Adrenal gland (tissue), 5 donors: ENCODE results near the gene NT5M.

ENCODE experiments used
- CTCF ChIP-seq, 6 experiments: fragments of 450-650 bp in 4 of 6; fragments of 200-600 bp in 2 of 6; sonication (generic) in 1 of 6; IDR thresholded peaks; 1 replicate in 5 of 6; 2 replicates in 1 of 6; pipeline versions ENCODE4 v1.5.1 to v1.8.0; 2016 to 2021; ENCODE audit warnings: antibody characterized with exemption in 6 of 6, mild to moderate bottlenecking in 2 of 6, moderate library complexity in 1 of 6
- POLR2A ChIP-seq, 2 donors: fragments of 450-650 bp; IDR thresholded peaks; one replicate each; pipeline ENCODE4 v1.6.1; 2017; ENCODE audit warnings: antibody characterized with exemption in 2 of 2, mild to moderate bottlenecking in 2 of 2, moderate library complexity in 1 of 2
- donor health status: DM: no; HTN: no; CAD: no.

GRCh38 chr17:17385491-17385890 is 82.3 kb downstream of the NT5M start:
- TF ChIP-seq CTCF (IDR thresholded peaks at IDR 0.05) (no peak), POLR2A (IDR thresholded peaks at IDR 0.05) (no peak)
